Measurements from ENCODE around the gene PEAK1.

The PEAK1 gene

GRCh38 chr15:77064063-77064462 lies 355.8 kb downstream of the PEAK1 start:
- H2AFZ ChIP-seq (ENCODE audit: insufficient read depth, low read length, poor library complexity), result no peak overlapping the region

GRCh38 chr15:77063249-77063648 lies 356.7 kb downstream of the PEAK1 start:
- H3K4me2 ChIP-seq (ENCODE audit: low read length), result no peak overlapping the region
- no peak overlapping the region for H4K12ac ChIP-seq (ENCODE audit: low read depth, low read length)
- no peak overlapping the region for H3K14ac ChIP-seq (ENCODE audit: low read length)
- H3K9me3 ChIP-seq (ENCODE audit: insufficient read depth, low read depth, low read length), result no peaks in the 10 kb centered on the region
- H3K23ac ChIP-seq (ENCODE audit: low read length), result no peak overlapping the region
- DNase-seq, result no peak
- H3K9ac ChIP-seq (ENCODE audit: low read length), result no peak overlapping the region
- no peaks in the 10 kb centered on the region for H3K79me2 ChIP-seq (ENCODE audit: control insufficient read depth, insufficient read depth, low read length, poor library complexity)
- H2AFZ ChIP-seq (ENCODE audit: insufficient read depth, low read length, poor library complexity), result no peak overlapping the region
- H3K18ac ChIP-seq (ENCODE audit: low read length), result no peak overlapping the region
- no peak overlapping the region for H3K4me3 ChIP-seq (ENCODE audit: low read depth, low read length)
- H3K27ac ChIP-seq (ENCODE audit: low read depth, low read length), result no peak overlapping the region
- no peak overlapping the region for H2BK120ac ChIP-seq (ENCODE audit: insufficient read depth, low read length, poor library complexity)
- H4K91ac ChIP-seq (ENCODE audit: low read depth, low read length), result no peak overlapping the region
- H2BK5ac ChIP-seq (ENCODE audit: low read depth, low read length, poor library complexity), result no peak overlapping the region
- H3K79me1 ChIP-seq (ENCODE audit: low read length), result no peaks in the 10 kb centered on the region
- no peaks in the 10 kb centered on the region for H3K36me3 ChIP-seq (ENCODE audit: control insufficient read depth in 1 of 2, insufficient read depth in 2 of 2, low read length in 2 of 2)
- no peak overlapping the region for H4K8ac ChIP-seq (ENCODE audit: low read depth, low read length)
- H2AK5ac ChIP-seq (ENCODE audit: low read length), result no peak overlapping the region
- no peak overlapping the region for H3K4ac ChIP-seq (ENCODE audit: low read depth, low read length)
- H3K27me3 ChIP-seq (ENCODE audit: insufficient read depth, low read length), result no peaks in the 10 kb centered on the region
- no peak overlapping the region for H2BK12ac ChIP-seq (ENCODE audit: low read length)
- no peaks in the 10 kb centered on the region for H3K4me1 ChIP-seq (ENCODE audit: control insufficient read depth in 1 of 2, insufficient read depth in 2 of 2, low read length in 2 of 2)

More at GRCh38 chr15:77064063-77064462, 355.8 kb downstream of the PEAK1 start:
- H2BK5ac ChIP-seq (ENCODE audit: low read depth, low read length, poor library complexity), result no peak overlapping the region
- no peak overlapping the region for H4K8ac ChIP-seq (ENCODE audit: low read depth, low read length)
- no peak for DNase-seq
- H3K18ac ChIP-seq (ENCODE audit: low read length), result no peak overlapping the region
- no peaks in the 10 kb centered on the region for H3K79me1 ChIP-seq (ENCODE audit: low read length)
- H2AK5ac ChIP-seq (ENCODE audit: low read length), result no peak overlapping the region
- no CpG with 5 or more reads among the region's 2 CpGs for WGBS (ENCODE audit: extremely low coverage, insufficient coverage, insufficient read length)
- no peak overlapping the region for H3K23ac ChIP-seq (ENCODE audit: low read length)
- no peak overlapping the region for H3K4ac ChIP-seq (ENCODE audit: low read depth, low read length)
- no peak overlapping the region for H3K9ac ChIP-seq (ENCODE audit: low read length)
- H3K79me2 ChIP-seq (ENCODE audit: control insufficient read depth, insufficient read depth, low read length, poor library complexity), result no peaks in the 10 kb centered on the region
- no peak overlapping the region for H3K4me2 ChIP-seq (ENCODE audit: low read length)
- H3K27ac ChIP-seq (ENCODE audit: low read depth, low read length), result no peak overlapping the region
- H3K4me3 ChIP-seq (ENCODE audit: low read depth, low read length), result no peak overlapping the region
- no peak overlapping the region for H4K91ac ChIP-seq (ENCODE audit: low read depth, low read length)
- no peak overlapping the region for H2BK120ac ChIP-seq (ENCODE audit: insufficient read depth, low read length, poor library complexity)
- H2BK12ac ChIP-seq (ENCODE audit: low read length), result no peak overlapping the region
- H3K14ac ChIP-seq (ENCODE audit: low read length), result no peak overlapping the region
- H3K36me3 ChIP-seq (ENCODE audit: control insufficient read depth in 1 of 2, insufficient read depth in 2 of 2, low read length in 2 of 2), result no peaks in the 10 kb centered on the region
- no peaks in the 10 kb centered on the region for H3K9me3 ChIP-seq (ENCODE audit: insufficient read depth, low read depth, low read length)
- no peak overlapping the region for H4K12ac ChIP-seq (ENCODE audit: low read depth, low read length)
- no peaks in the 10 kb centered on the region for H3K4me1 ChIP-seq (ENCODE audit: control insufficient read depth in 1 of 2, insufficient read depth in 2 of 2, low read length in 2 of 2)
- H3K27me3 ChIP-seq (ENCODE audit: insufficient read depth, low read length), result no peaks in the 10 kb centered on the region

- H3K27ac ChIP-seq (ENCODE audit: low read depth, low read length), result no peak overlapping the region
- no peak for DNase-seq
- H3K4ac ChIP-seq (ENCODE audit: low read depth, low read length), result no peak overlapping the region
- H3K79me1 ChIP-seq (ENCODE audit: low read length), result no peaks in the 10 kb centered on the region
- no peak overlapping the region for H2AK5ac ChIP-seq (ENCODE audit: low read length)
- H3K4me3 ChIP-seq (ENCODE audit: low read depth, low read length), result no peak overlapping the region
- H3K18ac ChIP-seq (ENCODE audit: low read length), result no peak overlapping the region
- no peaks in the 10 kb centered on the region for H3K27me3 ChIP-seq (ENCODE audit: insufficient read depth, low read length)
- H3K4me2 ChIP-seq (ENCODE audit: low read length), result no peak overlapping the region
- H3K9me3 ChIP-seq (ENCODE audit: insufficient read depth, low read depth, low read length), result no peaks in the 10 kb centered on the region
- H2BK12ac ChIP-seq (ENCODE audit: low read length), result no peak overlapping the region
- H4K91ac ChIP-seq (ENCODE audit: low read depth, low read length), result no peak overlapping the region
- no peak overlapping the region for H2AFZ ChIP-seq (ENCODE audit: insufficient read depth, low read length, poor library complexity)
- no peak overlapping the region for H2BK5ac ChIP-seq (ENCODE audit: low read depth, low read length, poor library complexity)
- no peak overlapping the region for H3K23ac ChIP-seq (ENCODE audit: low read length)
- H3K9ac ChIP-seq (ENCODE audit: low read length), result no peak overlapping the region
- H4K8ac ChIP-seq (ENCODE audit: low read depth, low read length), result no peak overlapping the region
- no peaks in the 10 kb centered on the region for H3K79me2 ChIP-seq (ENCODE audit: control insufficient read depth, insufficient read depth, low read length, poor library complexity)
- H3K14ac ChIP-seq (ENCODE audit: low read length), result no peak overlapping the region
- H2BK120ac ChIP-seq (ENCODE audit: insufficient read depth, low read length, poor library complexity), result no peak overlapping the region
- no peaks in the 10 kb centered on the region for H3K36me3 ChIP-seq (ENCODE audit: control insufficient read depth in 1 of 2, insufficient read depth in 2 of 2, low read length in 2 of 2)
- H4K12ac ChIP-seq (ENCODE audit: low read depth, low read length), result no peak overlapping the region
- no peaks in the 10 kb centered on the region for H3K4me1 ChIP-seq (ENCODE audit: control insufficient read depth in 1 of 2, insufficient read depth in 2 of 2, low read length in 2 of 2)
These were observed 359.4 kb downstream of the PEAK1 start for GRCh38 chr15:77060546-77060945.

GRCh38 chr15:77059786-77060361 lies 360.0 kb downstream of the PEAK1 start:
- Histone ChIP-seq H2BK5ac (ENCODE audit: low read depth, low read length, poor library complexity) (no peak overlapping the region), H3K36me3 (ENCODE audit: control insufficient read depth in 1 of 2, insufficient read depth in 2 of 2, low read length in 2 of 2) (no peaks in the 10 kb centered on the region), H3K14ac (ENCODE audit: low read length) (no peak overlapping the region), H2AFZ (ENCODE audit: insufficient read depth, low read length, poor library complexity) (no peak overlapping the region), H3K27me3 (ENCODE audit: insufficient read depth, low read length) (no peaks in the 10 kb centered on the region), H4K12ac (ENCODE audit: low read depth, low read length) (no peak overlapping the region), H3K23ac (ENCODE audit: low read length) (no peak overlapping the region), H2BK12ac (ENCODE audit: low read length) (no peak overlapping the region), H3K27ac (ENCODE audit: low read depth, low read length) (no peak overlapping the region), H2AK5ac (ENCODE audit: low read length) (no peak overlapping the region), H3K9ac (ENCODE audit: low read length) (no peak overlapping the region), H4K8ac (ENCODE audit: low read depth, low read length) (no peak overlapping the region), H3K9me3 (ENCODE audit: insufficient read depth, low read depth, low read length) (no peaks in the 10 kb centered on the region), H3K79me2 (ENCODE audit: control insufficient read depth, insufficient read depth, low read length, poor library complexity) (no peaks in the 10 kb centered on the region), H2BK120ac (ENCODE audit: insufficient read depth, low read length, poor library complexity) (no peak overlapping the region), H3K18ac (ENCODE audit: low read length) (no peak overlapping the region), H3K4me3 (ENCODE audit: low read depth, low read length) (no peak overlapping the region), H3K4ac (ENCODE audit: low read depth, low read length) (no peak overlapping the region), H3K4me2 (ENCODE audit: low read length) (no peak overlapping the region), H3K4me1 (ENCODE audit: control insufficient read depth in 1 of 2, insufficient read depth in 2 of 2, low read length in 2 of 2) (no peaks in the 10 kb centered on the region), H4K91ac (ENCODE audit: low read depth, low read length) (no peak overlapping the region), H3K79me1 (ENCODE audit: low read length) (no peaks in the 10 kb centered on the region)
- no CpG with 5 or more reads among the region's 2 CpGs for WGBS (ENCODE audit: extremely low coverage, insufficient coverage, insufficient read length)
- DNase-seq, result no peak

Data from trophoblast cell (in vitro differentiated cells and primary cell).